GM19328 (cell line): ENCODE results near the gene SIPA1.

ENCODE experiments used
- ATAC-seq: cut with Tn5 transposase; IDR thresholded peaks from one replicate; pipeline ENCODE4 v1.9.1; 2021; ENCODE audit warnings: mild to moderate bottlenecking, moderate library complexity; ENCODE audit not compliant: unreplicated experiment

Gene SIPA1

GRCh38 chr11:65641297-65642013 is 3.6 kb downstream of the SIPA1 start:
- no peak for ATAC-seq

GRCh38 chr11:65642014-65642671 is 4.2 kb downstream of the SIPA1 start:
- ATAC-seq = no peak

- no peak for ATAC-seq
Measured at GRCh38 chr11:65643971-65644370, 6.1 kb downstream of the SIPA1 start.

GRCh38 chr11:65644837-65645236 is 6.9 kb downstream of the SIPA1 start:
- ATAC-seq = no peak

GRCh38 chr11:65645710-65646109 is 7.8 kb downstream of the SIPA1 start:
- no peak for ATAC-seq

GRCh38 chr11:65646288-65646957 is 8.5 kb downstream of the SIPA1 start:
- ATAC-seq = no peak

- no peak for ATAC-seq
Measured at GRCh38 chr11:65646958-65647701, 9.2 kb downstream of the SIPA1 start.

GRCh38 chr11:65648997-65649493 is 11.1 kb downstream of the SIPA1 start:
- ATAC-seq = no peak

GRCh38 chr11:65649656-65650546 is 12.0 kb downstream of the SIPA1 start:
- no peak for ATAC-seq

GRCh38 chr11:65650547-65651338 is 12.8 kb downstream of the SIPA1 start:
- ATAC-seq = no peak

GRCh38 chr11:65651339-65651588 is 13.4 kb downstream of the SIPA1 start:
- ATAC-seq = no peak

- ATAC-seq = no peak
Measured at GRCh38 chr11:65651589-65652510, 13.9 kb downstream of the SIPA1 start.

- peak; percentile 79 for ATAC-seq
Measured at GRCh38 chr11:65652511-65653228, 14.8 kb downstream of the SIPA1 start.

GRCh38 chr11:65653229-65654225 is 15.6 kb downstream of the SIPA1 start:
- ATAC-seq = no peak

GRCh38 chr11:65654375-65655349 is 16.8 kb downstream of the SIPA1 start:
- no peak for ATAC-seq
